Lower leg skin (tissue), 3 donors: Measurements from ENCODE around the gene FOXK1.

ENCODE experiments used
- POLR2A ChIP-seq, 2 donors: fragments of 450-650 bp; IDR thresholded peaks; one replicate each; pipeline ENCODE4 v1.6.1; 2016 to 2017; ENCODE audit warnings: antibody characterized with exemption in 2 of 2, mild to moderate bottlenecking in 1 of 2, moderate library complexity in 1 of 2
- TF ChIP-seq, protein P1 (sequence below), 3 donors: fragments of 450-650 bp; IDR thresholded peaks; one replicate each; pipeline ENCODE4 v1.5.1; 2016; ENCODE audit warnings: antibody characterized with exemption in 3 of 3, mild to moderate bottlenecking in 3 of 3, moderate library complexity in 2 of 3

DNA sequence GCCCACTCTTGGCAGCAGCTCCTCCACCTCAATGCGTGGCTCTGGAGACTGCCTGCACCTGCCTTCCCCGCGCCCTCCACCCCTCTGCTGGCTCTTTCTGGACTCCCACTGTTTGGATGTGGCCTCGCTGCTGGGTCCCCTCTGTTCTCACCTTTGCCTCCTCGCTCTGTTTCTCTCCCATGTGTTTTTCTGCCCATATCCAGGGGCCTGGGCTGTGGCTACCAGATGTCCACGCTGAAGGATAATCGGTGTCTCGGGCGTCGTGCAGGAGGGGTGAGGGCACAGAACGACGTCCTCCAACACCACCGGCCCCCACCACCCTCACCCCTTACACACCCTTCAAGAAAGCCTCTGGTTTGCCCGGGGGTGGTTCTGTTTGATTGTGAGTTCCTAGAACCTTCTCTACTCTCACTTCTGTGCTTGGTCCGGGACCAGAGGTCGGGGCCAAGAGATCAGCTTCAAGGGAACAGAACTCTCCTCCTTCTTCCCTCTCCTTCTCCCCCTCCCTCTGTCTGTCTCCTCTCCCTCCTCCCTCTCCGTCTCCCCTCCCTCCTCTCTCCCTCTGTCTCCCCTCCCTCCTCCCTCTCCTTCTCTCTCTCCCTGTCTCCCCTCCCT, 125.0 kb downstream of the FOXK1 start:
- no peak for TF ChIP-seq POLR2A (IDR thresholded peaks at IDR 0.05)
- TF ChIP-seq, protein P1, sequence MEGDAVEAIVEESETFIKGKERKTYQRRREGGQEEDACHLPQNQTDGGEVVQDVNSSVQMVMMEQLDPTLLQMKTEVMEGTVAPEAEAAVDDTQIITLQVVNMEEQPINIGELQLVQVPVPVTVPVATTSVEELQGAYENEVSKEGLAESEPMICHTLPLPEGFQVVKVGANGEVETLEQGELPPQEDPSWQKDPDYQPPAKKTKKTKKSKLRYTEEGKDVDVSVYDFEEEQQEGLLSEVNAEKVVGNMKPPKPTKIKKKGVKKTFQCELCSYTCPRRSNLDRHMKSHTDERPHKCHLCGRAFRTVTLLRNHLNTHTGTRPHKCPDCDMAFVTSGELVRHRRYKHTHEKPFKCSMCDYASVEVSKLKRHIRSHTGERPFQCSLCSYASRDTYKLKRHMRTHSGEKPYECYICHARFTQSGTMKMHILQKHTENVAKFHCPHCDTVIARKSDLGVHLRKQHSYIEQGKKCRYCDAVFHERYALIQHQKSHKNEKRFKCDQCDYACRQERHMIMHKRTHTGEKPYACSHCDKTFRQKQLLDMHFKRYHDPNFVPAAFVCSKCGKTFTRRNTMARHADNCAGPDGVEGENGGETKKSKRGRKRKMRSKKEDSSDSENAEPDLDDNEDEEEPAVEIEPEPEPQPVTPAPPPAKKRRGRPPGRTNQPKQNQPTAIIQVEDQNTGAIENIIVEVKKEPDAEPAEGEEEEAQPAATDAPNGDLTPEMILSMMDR (IDR thresholded peaks at IDR 0.05), result no peak
